H1 (cell line): ENCODE results near the gene SPTBN1. TPM values are rescaled to one million over a fixed set of nuclear protein-coding genes. Genes with fewer than 3 reads are reported as not detected.

Experiments
- BACH1 ChIP-seq: IDR thresholded peaks from 2 replicates; pipeline ENCODE4 v1.6.1; 2012; ENCODE audit warnings: low read length, improper control_type of control experiment
- RFX5 ChIP-seq: IDR thresholded peaks from 2 replicates; pipeline ENCODE4 v1.6.1; 2011; ENCODE audit warnings: low read depth, low read length, improper control_type of control experiment, borderline replicate concordance
- YY1 ChIP-seq: IDR thresholded peaks from 2 replicates; pipeline ENCODE4 v1.6.1; 2011; ENCODE audit warnings: low read depth, mild to moderate bottlenecking, low read length
- polyA plus RNA-seq, 7 experiments: library from polyadenylated mRNA; depleted of rRNA in 3 of 7; stranded (reverse) in 5 of 7; unstranded in 2 of 7; fragments of >200 nt in 5 of 7; fragments of 200-250 nt in 2 of 7; gene quantifications; 1 replicate in 5 of 7; 2 replicates in 1 of 7; 4 replicates in 1 of 7; pipeline versions ENCODE4 v1.2.1 to v1.2.3, GENCODE V29; 2011 to 2013; ENCODE audit warnings: missing spikeins in 2 of 7, mixed read lengths in 2 of 7
- total RNA-seq: library from RNA; stranded (reverse); fragmentation: NEBNext Ultra II Directional; extraction: Animal tissue kit (Norgen Biotek cat#: 25700); gene quantifications from 2 replicates; pipeline ENCODE4 v1.2.1, GENCODE V29; 2021

The SPTBN1 gene
- total and polyA plus RNA-seq, 2 of the 8 experiments (the other 6 are each of a cell fraction or from before 2014, with no cell fraction given): 31.8 to 180 TPM

GRCh38 chr2:54629914-54630857, 174.1 kb downstream of the SPTBN1 start (continued):
- TF ChIP-seq BACH1 (no peak), RFX5 (no peak), YY1 (no peak)
